ENCODE results near the gene COMMD7. TPM values are rescaled to one million over a fixed set of nuclear protein-coding genes. Genes with fewer than 3 reads are reported as not detected.
A peak's percentile ranks its signal among the peaks of the same experiment; 100 is the strongest.
"Not testable (repeated sequence)": the region's sequence is repeated elsewhere in the genome, so short reads cannot be mapped to it uniquely, and the experiment has no call there.

Gene COMMD7
- total RNA-seq, 3 donors from 2014 or later = 29.6 to 37.0 (median 36.6) TPM

DNA sequence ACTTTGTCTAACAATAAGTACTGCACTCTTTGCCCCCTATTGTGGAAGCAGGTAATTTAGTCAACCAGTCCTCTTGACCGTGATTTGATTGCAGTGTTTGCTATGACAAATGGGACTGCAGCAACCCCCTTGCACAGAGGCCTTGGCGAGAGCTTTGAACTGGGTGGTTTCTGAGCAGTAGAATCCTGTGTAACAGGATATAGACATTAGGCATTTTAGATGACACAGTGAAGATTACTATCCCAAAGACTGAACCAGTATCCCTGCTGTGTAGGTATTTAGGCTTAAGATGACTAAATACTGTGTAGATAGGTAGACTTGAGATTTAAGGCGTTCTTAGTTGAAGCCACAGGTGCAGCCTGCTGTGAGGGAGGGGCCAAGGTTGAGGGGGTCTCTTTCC, 28.8 kb upstream of the COMMD7 start:
- intact Hi-C loops (cut with DNase I, micrococcal nuclease) = loop anchor here in 1 of 2 donors (10.0 kb wide), 1 partner anchor 97 kb away; the partner anchor contains the start of gene C20orf203
- TF ChIP-seq, protein P1, sequence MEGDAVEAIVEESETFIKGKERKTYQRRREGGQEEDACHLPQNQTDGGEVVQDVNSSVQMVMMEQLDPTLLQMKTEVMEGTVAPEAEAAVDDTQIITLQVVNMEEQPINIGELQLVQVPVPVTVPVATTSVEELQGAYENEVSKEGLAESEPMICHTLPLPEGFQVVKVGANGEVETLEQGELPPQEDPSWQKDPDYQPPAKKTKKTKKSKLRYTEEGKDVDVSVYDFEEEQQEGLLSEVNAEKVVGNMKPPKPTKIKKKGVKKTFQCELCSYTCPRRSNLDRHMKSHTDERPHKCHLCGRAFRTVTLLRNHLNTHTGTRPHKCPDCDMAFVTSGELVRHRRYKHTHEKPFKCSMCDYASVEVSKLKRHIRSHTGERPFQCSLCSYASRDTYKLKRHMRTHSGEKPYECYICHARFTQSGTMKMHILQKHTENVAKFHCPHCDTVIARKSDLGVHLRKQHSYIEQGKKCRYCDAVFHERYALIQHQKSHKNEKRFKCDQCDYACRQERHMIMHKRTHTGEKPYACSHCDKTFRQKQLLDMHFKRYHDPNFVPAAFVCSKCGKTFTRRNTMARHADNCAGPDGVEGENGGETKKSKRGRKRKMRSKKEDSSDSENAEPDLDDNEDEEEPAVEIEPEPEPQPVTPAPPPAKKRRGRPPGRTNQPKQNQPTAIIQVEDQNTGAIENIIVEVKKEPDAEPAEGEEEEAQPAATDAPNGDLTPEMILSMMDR (IDR thresholded peaks at IDR 0.05) = no peak
- DNase-seq (no peak), ATAC-seq (no peak)
- Histone ChIP-seq H3K4me3 (no peak overlapping the region), H3K4me1 (ENCODE audit: low read depth) (no peaks in the 10 kb centered on the region), H3K36me3 (ENCODE audit: low read depth) (no peaks in the 10 kb centered on the region), H3K9me3 (no peaks in the 10 kb centered on the region)

DNA sequence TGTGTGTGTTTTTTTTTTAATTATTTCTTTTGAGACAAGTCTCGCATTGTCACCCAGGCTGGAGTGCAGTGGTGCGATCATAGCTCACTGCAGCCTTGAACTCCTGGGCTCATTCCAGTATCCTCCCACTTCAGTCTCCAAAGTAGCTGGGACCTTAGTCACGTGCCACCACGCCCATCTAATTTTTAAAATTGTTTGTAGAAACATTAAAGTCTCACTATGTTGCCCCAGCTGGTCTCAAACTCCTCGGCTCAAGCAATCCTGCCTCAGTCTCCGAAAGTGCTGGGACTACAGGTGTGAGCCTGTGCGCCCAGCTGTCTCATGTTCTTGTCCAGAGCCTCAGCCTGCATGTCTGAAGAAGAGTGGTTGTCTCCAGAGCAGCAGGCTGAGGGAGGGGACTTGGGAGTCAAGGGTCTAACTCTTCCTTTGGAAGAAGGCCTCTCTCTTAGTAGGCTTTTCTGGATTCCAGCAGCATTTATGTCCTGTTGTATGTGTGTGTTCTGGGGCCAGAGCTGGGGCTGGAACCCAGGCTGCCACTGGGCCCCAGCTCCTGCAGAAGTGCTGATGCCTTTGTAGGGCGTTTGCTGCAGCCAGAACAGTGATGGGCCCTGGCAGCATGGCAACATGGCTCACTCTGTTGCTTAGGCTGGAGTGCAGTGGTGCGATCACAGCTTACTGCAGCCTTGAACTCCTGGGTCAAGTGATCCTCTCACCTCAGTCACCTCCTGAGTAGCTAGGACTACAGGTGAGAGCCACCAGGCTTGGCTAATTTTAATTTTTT, 24.3 kb upstream of the COMMD7 start:
- Histone ChIP-seq H3K36me3 (ENCODE audit: low read depth) (no peaks in the 10 kb centered on the region), H3K4me1 (ENCODE audit: low read depth) (peaks cover 5% of the 10 kb centered on the region), H3K4me3 (no peak overlapping the region), H3K9me3 (no peaks in the 10 kb centered on the region)
- intact Hi-C loops (cut with DNase I, micrococcal nuclease) = no loop called here
- ATAC-seq (no peak), DNase-seq (no peak)
- TF ChIP-seq, protein P1 (IDR thresholded peaks at IDR 0.05) = no peak

- intact Hi-C loops (cut with DNase I, micrococcal nuclease); H3K4me3 ChIP-seq; DNase-seq; H3K4me1 ChIP-seq (ENCODE audit: low read depth); H3K9me3 ChIP-seq; ATAC-seq; H3K36me3 ChIP-seq (ENCODE audit: low read depth): not testable (repeated sequence)
Observed at GRCh38 chr20:32765230-32765875, 22.1 kb upstream of the COMMD7 start.

- intact Hi-C loops (cut with DNase I, micrococcal nuclease) = no loop called here
- TF ChIP-seq, protein P1 (IDR thresholded peaks at IDR 0.05) = no peak
- Histone ChIP-seq H3K4me3 (no peak overlapping the region), H3K9me3 (no peaks in the 10 kb centered on the region), H3K4me1 (ENCODE audit: low read depth) (peaks cover 5% of the 10 kb centered on the region), H3K36me3 (ENCODE audit: low read depth) (no peaks in the 10 kb centered on the region)
- no peak for ATAC-seq
- no peak for DNase-seq
Observed at GRCh38 chr20:32764005-32764960, 21.0 kb upstream of the COMMD7 start.

DNA sequence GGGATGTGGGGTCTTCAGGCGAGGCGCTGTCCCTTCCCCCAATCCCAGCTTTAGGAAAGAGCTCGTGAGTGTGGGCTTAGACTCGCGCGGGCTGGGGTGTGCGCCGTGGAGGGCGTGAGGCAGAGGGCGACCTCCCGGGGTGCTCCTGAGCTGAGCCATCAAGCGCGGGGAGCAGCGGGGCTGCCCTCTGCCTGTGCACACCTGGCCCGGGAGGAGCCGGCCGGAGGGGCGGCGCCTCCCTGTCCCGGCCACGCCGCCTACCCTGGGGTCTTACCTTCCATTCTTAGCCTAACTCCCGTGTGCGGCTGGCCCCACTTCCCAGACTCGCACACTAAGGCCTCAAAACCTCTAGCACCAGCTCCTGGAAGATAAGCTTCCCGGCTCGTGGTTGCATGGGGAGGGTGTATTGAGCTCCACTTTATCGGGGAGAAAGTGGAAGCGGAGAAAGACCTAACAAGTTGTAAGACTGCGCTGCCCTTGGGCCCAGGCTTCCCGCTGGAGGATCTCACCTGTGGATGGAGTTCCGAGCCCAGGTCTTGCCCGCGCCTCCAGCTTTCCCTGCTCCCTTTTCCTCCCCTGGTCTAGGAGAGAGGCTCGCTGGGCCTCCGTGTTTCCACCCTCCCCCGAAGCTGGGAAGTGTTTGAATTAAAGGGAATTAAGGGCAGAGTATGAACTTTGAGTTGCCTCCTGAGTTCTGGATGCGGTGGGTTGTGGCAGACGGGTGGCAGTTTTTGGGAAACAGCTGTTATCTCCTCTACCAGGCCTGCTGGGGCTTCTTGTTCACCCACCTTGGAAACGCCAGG, 20.1 kb upstream of the COMMD7 start:
- Histone ChIP-seq H3K4me3 (peak overlapping the region; percentile 36), H3K4me1 (ENCODE audit: low read depth) (peaks cover 5% of the 10 kb centered on the region), H3K36me3 (ENCODE audit: low read depth) (no peaks in the 10 kb centered on the region), H3K9me3 (no peaks in the 10 kb centered on the region)
- DNase-seq = peak in 1 of 3 donors; percentile 38
- ATAC-seq = peak; percentile 33
- intact Hi-C loops (cut with DNase I, micrococcal nuclease) = no loop called here
- TF ChIP-seq, protein P1 (IDR thresholded peaks at IDR 0.05) = no peak
